Measurements from ENCODE around the gene CELF5.

CELF5 gene

DNA sequence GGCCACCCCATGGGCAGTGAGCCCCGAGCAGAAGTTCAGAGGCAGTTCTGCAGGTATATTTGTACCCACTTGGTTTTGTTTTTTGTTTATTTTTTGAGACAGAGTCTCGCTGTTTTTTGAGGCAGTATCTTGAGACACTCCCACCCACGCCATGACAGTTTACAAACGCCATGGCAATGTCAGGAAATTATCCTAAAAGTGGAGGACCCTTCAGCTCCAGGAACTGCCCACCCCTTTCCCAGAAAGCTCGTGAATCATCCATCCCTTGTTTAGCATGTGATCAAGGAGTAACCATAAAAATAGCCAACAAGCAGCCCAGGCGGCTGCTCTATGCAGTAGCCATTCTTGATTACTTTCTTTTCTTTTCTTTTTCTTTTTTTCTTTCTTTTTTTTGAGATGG is 41.0 kb downstream of the CELF5 start:
- intact Hi-C loops (cut with DNase I), result no loop called here
- DNase-seq, result no peak

DNA sequence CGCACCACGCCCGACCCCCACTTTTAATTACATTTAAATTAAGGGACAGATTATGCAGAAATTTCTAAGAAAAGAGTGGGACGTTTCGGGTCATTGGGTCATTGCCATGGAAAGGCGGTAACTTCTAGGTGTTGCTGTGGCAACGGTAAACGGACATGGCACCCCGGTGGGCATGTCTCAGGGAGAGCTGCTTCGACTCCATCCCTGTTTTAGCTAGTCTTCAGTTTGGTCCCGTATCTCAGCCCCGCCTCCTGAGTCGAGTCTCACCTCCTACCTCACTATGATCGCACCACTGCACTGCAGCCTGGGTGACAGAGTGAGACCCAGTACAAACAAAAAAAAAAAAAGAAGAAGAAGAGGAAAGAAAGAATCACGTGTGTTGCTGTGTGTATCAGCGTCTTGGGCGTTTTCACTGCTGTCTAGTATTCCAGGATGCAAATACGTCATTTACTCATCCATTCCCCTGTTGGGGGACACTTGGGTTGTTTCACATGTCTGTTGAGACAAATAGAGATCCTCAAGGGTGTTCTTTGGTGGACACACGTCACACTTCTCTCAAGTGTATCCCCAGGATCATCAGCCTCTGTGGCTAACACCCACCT is 41.7 kb downstream of the CELF5 start:
- intact Hi-C loops (cut with DNase I), result no loop called here
- no peak for DNase-seq

DNA sequence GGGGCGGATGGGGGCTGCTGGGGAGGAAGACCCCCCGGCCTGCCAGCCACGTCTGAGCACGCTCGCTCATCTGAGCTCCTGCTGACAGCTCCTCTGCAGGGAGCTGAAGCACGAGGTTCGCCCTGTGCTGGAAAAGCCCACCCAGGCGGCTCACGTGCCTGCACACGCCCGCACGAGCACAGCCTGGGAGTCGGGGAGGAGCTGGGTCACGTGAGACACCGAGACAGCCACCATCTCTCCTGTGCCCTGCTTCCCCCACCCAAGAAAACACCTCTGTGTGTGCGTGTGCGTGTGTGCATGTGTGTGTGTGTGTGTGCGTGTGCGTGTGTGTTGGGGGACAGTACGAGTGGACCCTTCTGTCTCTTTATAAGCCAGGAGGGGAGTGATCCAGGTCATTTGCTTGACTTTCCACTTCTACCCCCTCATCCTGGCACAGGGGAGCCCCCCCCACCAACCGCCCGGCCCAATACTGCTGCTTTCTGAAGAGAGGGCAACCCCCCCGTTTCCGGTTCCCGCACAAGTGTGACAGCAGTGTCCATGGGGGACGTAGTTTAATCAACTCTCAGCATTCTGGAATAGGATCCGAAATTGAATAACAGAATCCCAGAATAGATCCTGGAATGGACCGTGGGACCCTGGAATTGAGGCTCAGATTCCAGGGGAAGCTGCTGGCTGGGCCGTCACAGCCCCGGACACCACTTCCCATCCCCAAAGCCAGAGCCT is 42.5 kb downstream of the CELF5 start:
- peak; percentile 32 to 92 (median 76) for DNase-seq
- intact Hi-C loops (cut with DNase I), result no loop called here

DNA sequence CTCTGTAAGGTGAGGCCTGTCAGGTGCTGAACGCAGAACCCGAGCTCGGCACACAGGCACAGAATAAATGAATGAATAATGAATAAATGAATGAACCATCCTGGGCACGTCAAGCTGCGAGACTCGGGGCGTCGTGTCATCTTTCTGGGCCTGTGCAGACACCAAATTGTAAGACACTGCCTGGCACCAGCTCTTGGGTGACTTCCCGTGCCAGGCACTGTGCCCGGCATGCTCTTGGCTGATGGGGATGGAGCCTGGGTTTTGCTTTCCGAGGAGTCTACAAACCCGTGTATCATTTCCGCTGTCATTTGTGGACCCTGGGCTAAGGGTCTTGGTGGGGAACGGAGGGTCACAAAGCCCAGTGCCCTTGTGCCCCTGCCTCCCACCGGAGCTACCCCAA is 43.9 kb downstream of the CELF5 start:
- intact Hi-C loops (cut with DNase I), result no loop called here
- peak in 29 of 42 donors; percentile 21 to 69 (median 43) for DNase-seq

DNA sequence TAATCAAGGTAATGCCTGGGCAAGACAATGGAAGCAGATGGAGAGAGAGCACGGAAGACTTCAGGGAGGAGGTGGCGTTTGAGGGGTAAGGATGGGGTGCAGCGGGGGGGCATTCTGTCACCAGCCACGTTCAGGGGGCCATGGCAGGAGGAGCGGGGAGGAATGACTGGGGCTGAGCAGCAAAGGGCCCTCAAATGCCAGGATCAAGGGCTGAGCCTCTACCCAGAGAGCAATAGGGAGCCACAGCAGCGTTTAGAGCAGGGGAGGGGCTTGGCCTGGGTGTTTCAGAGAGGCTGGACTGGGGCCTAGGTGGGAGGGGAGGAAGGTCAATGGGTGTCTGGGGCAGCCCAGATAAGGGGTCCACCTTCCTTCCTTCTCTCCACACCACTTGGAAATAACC is 44.3 kb downstream of the CELF5 start:
- intact Hi-C loops (cut with DNase I), result no loop called here
- DNase-seq, result no peak

DNA sequence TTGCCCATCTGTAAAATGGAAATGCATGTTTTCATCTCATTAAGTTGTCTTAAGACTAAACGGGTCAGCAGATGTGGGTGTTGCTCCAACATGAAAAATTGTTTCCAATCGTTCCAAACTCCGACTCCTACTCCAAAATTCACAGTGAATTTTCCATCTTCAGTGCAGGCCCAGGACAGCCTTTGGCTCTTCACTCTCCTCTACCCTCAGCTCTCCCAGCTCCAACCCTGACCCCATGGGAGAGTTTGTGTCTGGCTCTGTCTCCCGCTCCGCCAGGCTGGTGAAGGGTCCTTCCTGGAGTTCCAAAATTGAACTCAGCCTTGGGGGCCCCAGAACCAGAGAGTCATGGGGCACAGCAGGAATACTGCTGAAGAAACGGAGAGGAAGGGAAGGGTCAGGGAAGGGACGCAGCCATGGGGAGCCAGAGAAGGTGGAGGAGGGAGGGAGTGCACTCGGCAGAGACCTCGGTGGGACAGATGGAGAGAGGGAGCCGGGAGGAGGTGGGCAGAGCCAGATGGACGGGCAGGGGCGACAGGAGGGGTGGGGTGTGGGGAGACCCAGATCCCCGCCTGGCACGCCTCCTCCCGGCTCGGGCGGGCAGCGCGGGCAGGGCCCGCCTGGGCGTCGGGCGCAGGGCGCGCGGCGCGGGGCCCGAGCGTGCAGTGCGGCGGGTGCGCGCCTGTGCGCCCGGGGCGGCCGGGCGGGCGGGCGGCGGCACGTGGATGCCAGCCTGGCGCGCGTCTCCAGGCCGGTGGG is 45.6 kb downstream of the CELF5 start:
- intact Hi-C loops (cut with DNase I), result no loop called here
- DNase-seq, result peak in 1 of 42 donors; percentile 40

DNA sequence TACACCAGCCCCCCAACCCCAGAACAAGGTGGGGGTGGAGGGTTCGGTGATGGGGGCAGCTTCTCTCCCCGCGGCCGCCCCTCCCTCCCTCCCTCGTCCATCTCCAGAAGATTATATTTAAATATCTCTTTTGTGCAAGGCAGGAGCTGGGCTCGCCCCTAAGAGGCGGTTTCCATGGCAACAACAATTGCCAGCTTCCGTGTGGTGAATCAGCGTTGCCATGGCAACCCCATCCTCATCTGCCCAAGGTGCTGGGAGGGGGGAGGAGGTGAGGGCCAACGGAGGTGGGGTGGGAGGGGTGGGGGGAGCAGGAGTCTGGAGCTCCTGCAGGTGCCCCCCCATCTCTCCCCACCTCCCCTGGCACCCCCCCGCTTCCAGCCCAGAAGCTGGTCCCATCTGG is 46.4 kb downstream of the CELF5 start:
- DNase-seq, result peak; percentile 61 to 96 (median 84)
- intact Hi-C loops (cut with DNase I), result no loop called here

DNA sequence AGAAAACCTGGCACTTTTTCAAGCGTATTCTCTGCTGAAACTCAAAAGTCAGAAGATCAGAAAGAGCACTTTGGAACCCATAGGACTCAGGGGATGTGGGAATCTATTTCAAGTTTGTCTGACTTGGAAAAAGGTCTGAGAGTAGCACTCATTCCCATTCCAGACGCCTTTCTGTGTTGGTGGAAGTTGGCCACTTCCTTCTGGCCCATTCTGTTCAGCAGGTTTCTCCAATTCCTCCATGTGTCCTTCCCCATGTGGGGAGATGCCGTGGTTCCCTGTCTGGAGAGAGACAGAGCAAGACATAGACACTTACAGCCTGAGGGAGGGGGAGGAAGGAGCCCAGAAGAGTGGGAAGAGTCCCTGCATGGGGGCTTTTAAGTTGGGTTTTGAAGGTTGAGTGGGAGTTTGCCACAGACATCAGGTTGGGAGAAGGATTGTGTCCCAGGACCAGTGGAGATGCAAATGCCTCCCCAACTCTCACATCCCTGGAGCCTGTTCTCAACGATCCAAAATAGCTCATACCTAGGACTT is 48.0 kb downstream of the CELF5 start:
- intact Hi-C loops (cut with DNase I), result no loop called here
- no peak for DNase-seq

DNA sequence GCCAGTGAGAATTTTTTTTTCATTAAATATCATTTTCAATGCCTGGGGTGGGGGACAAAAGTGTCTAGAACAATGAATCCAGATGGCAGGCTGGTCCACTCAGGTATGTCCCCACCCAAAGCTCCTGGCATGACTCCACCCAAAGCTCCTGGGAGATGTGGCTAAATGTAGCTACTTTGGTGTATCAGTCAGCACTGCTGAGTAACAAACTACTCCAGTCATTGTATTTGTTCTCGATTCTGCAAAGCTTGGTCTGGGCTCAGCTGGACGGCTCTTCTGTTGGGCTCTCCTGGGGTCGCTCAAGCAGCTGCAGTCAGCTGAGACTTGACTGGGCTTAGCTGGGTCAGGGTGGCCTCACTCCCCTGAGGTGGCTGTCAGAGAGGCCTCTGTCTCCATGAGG is 48.5 kb downstream of the CELF5 start:
- no peak for DNase-seq
- intact Hi-C loops (cut with DNase I), result no loop called here

DNA sequence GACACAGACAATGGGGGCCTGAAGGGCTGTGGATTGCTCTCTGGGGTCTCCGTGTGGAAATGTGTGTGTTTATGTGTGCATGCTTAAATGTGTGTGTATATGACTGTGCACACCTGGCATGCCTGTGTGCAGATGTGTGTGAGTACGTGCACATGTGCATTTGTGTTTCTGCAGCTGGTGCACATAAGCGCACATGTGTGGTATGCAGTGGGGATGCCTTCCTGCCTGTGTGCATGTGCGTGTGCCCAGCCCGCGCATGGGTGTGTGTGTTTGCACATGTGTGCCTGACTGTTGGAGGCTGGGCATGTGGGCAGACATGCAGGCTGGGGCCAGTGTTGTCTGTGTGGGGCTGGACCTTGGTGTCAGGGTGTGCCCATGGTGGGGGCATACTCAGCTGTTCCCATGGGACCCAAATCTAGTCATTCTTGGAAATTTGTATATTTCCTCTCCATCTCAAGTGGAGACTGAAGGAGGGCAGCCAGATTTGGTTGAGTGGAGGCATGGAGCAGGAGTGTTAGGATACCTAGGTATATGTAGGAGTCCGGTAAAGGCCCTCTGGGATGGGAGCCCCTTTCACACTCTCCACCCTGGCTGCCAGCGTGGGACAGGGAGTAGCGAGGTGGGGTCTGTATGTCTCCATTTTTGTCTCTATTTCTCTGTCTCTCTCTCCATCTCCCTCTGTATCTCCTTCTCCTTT is 49.9 kb downstream of the CELF5 start:
- intact Hi-C loops (cut with DNase I), result no loop called here
- DNase-seq, result peak in 3 of 42 donors; percentile 36 to 60 (median 51)

DNA sequence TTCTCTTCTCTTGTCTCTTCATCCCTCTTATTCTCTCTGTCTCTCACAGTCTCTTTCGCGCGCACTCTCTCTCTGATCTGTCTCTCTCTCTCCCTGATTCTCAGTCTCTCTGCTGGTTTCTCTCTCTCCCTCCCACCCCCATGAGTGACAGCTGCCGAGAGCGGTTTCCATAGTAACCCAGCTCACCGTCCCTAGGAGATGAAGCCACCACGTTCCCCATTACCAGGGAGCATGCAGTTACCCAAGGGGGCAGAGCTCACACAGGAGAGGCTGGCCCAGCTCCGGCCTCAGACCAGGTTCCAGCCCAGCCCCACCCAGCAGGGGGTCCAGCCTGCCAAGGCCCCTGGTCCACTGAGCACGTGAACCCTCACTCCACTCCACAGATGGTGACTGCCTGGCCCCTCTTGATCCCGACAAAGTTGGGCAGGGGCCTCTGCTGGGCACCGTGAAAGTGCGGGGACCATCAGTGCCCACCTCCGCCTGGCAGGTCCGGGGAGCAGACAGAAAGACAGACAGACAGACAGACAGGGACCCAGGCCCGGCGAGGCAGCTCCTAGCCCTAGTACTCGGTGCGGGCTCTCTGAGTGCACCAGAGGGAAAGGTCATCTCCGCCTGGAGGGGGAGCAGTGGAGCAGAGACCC is 50.6 kb downstream of the CELF5 start:
- peak in 40 of 42 donors; percentile 21 to 90 (median 60) for DNase-seq
- intact Hi-C loops (cut with DNase I), result no loop called here

DNA sequence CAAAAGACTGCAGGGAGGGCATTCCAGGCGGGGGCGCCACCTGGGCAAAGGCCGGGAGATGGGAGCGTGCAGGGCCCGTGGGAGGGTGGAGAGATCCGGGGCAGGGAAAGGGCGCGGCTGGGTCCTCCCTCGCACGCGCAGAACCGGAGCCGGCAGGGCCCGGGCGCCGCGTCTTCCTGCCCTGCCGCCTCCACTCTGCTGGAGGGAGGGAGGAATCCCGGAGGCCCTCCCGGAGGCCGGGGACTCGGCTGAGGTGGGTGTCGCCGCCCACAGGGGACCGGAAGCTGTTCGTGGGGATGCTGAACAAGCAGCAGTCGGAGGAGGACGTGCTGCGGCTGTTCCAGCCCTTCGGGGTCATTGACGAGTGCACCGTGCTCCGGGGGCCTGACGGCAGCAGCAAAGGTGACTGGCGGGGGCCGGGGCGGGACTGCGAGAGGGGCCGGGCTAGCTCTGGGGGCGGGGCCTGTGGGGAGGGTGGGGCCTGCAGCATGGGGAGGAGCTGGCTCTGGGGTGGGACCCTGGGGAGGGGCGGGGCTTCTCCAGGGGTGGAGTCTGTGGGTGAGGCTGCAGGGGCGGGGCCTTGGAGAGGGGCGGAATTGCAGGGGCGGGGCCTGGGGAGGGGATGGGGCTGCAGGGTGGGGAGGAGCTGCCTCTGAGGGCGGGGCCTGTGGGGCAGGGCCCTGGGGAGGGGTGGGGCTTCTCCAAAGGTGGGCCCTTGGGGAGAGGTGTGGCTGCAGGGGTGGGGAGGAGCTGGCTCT is 51.3 kb downstream of the CELF5 start:
- peak; percentile 62 to 97 (median 87) for DNase-seq
- intact Hi-C loops (cut with DNase I), result no loop called here

DNA sequence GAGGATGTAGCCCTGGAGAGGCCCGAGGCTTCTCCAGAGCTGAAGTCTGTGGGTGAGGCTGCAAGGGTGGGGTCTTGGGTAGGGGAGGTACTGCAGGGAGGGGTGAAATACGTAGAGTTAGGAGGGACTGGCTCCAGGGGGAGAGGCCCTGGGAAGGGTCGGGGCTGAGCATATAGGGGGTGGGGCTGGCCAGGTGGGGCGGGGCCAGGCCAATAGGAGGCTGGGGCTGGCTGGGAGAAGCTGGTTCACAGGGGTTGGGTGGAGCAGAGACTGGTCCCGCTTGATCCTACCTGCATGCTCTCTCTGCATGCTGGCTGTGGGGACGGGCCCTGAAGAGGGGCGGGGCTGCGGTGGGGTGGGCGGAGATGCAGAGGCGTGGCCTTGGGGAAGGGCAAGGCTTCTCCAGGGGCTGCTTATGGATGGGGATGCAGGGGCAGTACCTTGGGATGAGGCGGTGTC is 51.9 kb downstream of the CELF5 start:
- intact Hi-C loops (cut with DNase I), result no loop called here
- peak in 30 of 42 donors; percentile 17 to 72 (median 42) for DNase-seq

DNA sequence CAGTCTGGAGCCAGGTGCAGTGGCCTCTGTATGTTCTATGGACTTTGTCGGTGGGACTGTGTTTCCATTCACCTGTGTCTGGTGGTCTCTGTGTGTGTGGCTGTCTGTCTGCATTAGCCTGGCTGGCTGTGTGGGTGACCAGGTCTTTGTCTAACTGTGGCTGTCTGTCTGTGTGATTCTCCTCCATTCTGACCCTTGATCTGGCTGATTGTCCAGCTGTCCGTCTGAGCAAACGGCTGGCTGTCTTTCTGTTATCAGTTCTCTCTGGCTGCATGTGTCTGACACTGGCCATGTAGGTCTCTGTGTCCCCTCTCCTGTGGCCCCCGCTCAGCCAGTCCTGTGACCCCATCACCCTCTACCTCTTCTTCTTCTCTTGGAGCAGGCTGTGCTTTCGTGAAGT is 53.2 kb downstream of the CELF5 start:
- no peak for DNase-seq
- intact Hi-C loops (cut with DNase I), result no loop called here

DNA sequence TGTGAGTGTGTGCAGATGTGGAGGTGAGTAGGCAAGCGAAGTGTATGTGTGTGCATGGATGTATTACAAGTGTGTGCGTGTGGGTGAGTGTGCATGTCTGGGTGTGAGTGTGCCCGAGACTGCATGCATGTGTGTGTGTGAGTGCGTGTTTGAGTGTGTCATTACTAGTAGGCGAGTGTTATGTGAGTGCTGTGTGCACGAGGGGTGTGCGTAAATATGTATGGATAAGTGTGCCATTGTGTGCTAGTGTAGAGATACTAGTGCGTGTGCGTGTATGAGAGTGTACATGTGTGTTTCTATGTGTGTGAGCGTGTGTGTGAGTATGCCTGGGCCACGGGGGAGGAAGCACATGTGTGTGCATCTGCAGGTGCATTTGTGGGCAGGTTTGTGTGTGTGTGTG is 53.8 kb downstream of the CELF5 start:
- intact Hi-C loops (cut with DNase I), result no loop called here
- no peak for DNase-seq

DNA sequence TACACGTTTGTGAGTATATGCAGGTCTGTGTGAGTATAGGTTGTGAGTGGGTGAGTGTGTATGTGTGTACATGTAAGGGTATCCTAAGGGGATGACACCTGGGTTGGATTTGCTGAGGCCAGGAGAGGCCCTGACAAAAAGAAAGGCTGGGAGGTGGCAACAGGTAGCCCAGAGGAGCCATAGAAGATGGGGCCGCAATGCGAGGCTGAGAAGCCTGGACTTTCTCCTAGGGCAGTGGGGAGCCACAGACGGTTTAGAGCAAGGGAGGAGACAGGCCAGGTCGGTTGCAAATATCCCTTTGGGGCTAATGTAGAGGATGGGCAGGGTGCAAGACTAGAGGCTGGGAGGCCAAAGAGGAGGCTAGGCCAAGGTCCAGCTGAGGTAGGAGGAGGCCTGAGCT is 54.3 kb downstream of the CELF5 start:
- intact Hi-C loops (cut with DNase I), result no loop called here
- no peak for DNase-seq

DNA sequence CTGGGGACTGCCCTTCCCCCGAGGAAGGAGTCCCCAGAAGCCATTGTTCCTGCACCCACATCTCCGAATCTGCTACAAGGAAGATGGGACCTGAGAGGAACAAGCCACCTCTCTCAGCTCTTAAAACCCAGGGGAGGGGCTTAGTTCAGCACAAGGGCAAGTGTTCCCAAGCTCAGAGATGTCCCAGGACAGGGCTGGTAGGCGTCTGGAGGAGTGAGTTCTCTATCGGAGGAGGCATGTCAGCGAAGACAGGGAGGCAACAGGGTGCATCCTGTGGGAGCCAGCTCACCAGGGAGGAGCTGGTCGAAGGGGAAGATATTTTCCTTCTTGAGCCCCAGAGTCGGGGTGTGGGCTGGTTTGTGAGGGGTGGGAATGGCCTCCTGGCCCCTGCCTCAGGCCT is 54.8 kb downstream of the CELF5 start:
- peak in 39 of 42 donors; percentile 25 to 88 (median 59) for DNase-seq
- intact Hi-C loops (cut with DNase I), result no loop called here

DNA sequence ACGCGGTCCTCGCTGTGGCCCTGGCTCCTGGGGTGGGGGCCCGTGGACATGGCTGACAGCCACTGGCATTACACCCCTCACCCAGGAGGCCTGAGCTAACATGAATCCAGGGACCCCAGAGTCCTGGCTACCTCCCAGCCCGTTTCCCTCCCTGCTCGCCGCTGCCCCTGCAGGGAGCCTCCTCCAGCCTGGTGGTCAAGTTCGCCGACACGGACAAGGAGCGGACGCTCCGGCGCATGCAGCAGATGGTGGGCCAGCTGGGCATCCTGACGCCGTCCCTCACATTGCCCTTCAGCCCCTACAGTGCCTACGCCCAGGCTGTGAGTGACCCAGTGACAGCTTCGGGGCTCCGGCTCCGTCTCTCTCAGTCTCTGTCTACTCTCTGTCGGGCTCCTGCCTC is 56.6 kb downstream of the CELF5 start:
- intact Hi-C loops (cut with DNase I), result no loop called here
- DNase-seq, result no peak

Measured in head of caudate nucleus (tissue), 42 donors.